Measurements from ENCODE around the gene SRY.

DNA sequence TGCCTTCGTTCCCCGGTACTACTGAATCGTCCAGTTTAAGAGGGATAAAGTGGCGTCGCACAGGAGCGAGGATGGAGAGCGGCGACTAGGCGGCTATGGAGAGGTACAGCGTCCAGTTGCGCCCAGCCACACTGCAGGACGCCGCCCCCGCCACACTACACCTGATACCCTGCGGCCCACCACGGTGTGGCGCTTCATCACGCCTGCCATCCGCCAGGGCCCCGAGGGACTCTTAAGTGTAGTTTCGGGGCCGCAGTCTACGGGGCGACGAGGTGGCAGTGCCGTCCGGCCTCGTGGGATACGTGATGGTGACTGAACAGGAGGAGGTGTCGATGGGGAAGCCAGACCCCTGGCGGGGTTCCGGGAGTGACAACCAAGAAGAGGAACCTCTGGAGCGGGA, 2.3 kb upstream of the SRY start:
- TF ChIP-seq, protein P1, sequence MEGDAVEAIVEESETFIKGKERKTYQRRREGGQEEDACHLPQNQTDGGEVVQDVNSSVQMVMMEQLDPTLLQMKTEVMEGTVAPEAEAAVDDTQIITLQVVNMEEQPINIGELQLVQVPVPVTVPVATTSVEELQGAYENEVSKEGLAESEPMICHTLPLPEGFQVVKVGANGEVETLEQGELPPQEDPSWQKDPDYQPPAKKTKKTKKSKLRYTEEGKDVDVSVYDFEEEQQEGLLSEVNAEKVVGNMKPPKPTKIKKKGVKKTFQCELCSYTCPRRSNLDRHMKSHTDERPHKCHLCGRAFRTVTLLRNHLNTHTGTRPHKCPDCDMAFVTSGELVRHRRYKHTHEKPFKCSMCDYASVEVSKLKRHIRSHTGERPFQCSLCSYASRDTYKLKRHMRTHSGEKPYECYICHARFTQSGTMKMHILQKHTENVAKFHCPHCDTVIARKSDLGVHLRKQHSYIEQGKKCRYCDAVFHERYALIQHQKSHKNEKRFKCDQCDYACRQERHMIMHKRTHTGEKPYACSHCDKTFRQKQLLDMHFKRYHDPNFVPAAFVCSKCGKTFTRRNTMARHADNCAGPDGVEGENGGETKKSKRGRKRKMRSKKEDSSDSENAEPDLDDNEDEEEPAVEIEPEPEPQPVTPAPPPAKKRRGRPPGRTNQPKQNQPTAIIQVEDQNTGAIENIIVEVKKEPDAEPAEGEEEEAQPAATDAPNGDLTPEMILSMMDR (IDR thresholded peaks at IDR 0.05): no peak
- TF ChIP-seq POLR2A (IDR thresholded peaks at IDR 0.05): no peak
- no peak for TF ChIP-seq EP300 (IDR thresholded peaks at IDR 0.05; ENCODE audit: low read depth)
- no peak for TF ChIP-seq POLR2AphosphoS5 (IDR thresholded peaks at IDR 0.05)

Measured in transverse colon (tissue), 4 donors.